ENCODE measurements around the gene SLC4A11.

SLC4A11 gene

DNA sequence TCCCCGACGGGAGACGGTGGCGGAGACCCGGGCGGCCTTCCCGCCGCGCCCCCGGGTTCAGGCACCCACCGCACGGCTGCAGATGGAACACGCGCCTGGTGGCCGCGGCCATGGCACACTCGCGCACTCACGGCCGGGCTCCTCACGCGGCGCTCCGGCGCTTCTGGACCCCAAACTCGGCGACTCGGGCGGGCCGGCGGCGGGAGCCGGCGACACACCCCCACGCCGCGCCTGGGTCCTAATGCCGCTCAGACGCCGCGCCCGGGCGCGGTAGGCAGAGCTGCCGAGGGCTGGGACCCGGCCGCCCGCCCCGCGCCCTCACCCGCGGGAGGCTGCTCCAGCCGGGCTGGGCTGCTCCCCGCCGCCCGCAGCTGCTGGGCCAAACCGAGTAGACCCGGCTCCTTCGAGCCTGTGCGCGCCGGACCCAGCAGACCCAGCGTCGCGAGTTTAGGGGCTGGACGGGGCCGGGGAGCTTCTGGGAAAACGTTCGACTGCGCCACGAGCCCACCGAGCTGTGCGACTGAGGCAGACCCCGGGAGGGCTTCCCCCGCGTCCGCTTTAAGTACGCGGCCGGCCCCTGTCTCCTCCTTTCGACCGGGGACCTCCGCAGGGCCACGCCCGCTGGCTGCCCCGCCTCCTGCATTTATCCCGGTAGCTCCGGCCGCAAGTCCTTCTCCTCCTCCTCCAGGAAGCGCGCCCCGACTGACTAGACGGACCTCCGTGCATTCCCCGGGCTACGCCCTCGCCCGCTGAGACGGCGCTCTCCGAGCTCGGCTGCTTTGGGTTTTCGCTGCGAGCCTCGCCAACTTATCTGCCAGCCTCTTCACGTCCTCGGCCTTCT is at the start of gene SLC4A11:
Gene SLC4A11 (minus strand): TSS at position 165 of the 841 bp plus-strand sequence. CDS start 53 bp downstream, at position 112.
- TF ChIP-seq, protein P1, sequence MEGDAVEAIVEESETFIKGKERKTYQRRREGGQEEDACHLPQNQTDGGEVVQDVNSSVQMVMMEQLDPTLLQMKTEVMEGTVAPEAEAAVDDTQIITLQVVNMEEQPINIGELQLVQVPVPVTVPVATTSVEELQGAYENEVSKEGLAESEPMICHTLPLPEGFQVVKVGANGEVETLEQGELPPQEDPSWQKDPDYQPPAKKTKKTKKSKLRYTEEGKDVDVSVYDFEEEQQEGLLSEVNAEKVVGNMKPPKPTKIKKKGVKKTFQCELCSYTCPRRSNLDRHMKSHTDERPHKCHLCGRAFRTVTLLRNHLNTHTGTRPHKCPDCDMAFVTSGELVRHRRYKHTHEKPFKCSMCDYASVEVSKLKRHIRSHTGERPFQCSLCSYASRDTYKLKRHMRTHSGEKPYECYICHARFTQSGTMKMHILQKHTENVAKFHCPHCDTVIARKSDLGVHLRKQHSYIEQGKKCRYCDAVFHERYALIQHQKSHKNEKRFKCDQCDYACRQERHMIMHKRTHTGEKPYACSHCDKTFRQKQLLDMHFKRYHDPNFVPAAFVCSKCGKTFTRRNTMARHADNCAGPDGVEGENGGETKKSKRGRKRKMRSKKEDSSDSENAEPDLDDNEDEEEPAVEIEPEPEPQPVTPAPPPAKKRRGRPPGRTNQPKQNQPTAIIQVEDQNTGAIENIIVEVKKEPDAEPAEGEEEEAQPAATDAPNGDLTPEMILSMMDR (conservative IDR thresholded peaks at IDR 0.05; ENCODE audit: low read depth, low read length), result no peak
- peak within 1 kb of the TSS; percentile 67 for H3K4me3 ChIP-seq (ENCODE audit: low read depth, low read length)
- DNase-seq (ENCODE audit: low read depth), result peak; percentile 56

DNA sequence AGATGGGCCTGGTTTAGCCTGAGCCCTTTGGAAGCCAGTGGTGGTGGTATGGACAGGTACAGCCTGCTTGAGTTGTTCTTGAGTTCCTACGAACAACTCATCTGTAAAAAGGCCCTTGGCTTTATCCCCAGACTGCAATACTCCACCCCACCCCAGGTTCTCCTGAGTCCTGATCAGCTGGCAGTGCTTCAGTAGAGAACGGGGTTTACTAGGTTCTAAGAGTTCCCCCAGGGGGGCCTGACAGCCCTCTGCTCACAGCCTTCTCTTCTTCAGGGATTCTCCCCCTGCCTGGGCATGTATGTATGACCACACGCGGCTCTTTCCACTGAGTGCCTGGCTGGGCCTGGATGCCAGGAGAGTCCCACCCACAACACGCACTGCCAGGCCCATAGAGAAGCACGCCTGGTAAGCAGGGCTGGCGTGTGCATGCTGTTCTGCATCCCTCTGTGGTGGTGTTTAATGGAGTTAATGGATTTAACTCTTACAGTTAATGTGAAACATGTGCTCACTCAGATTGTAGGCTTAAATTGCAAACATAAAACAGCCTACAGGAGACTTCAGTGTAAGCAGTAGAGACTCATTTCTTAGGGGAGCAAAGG is 44.3 kb upstream of the SLC4A11 start:
- no peak overlapping the region for H3K4me3 ChIP-seq (ENCODE audit: low read depth, low read length)
- TF ChIP-seq, protein P1 (conservative IDR thresholded peaks at IDR 0.05; ENCODE audit: low read depth, low read length), result no peak
- DNase-seq (ENCODE audit: low read depth), result no peak

DNA sequence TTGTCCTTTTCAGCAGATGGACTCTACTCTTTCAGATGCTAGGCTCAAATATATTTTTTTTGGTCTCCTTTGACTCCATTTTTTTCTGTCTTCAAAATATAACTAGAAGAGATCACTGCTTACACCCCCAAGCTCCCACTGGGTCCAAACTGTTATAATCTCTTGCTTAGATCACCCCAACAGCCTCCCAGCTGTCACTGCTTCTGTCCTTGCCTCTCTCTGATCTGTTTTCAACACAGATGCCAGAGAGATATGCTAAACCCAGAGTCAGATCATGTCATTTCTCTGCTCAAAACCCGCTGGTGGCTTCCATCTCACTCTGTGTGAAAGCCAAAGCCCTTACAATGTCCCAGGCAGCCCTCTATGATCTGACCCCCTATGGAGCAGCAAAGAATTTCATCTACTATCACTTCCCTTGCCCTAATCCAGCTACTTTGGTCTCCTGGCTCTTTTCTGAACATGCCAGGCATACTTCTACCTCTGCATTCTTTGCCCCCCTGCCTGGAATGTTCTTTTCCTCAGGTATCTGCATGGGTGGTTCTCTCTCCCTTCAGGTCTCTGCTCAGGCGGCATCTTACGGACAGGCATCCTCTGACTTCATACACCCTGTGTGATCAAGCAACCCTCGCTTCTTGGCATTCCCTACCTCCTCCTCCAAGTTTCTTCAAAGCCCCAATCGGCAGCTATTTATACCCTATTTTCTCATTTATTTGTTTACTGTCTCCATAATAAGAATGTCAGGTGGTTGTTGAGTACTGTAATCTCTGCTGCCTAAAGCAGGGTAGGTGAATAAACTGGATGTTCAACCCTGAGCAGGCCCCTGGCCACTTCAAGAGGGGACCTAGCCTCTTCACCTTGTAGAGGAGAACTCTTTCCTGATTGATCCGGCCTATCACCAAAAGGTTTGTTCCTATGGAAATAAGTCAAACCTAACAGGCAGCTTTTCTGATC is 43.6 kb upstream of the SLC4A11 start:
- DNase-seq (ENCODE audit: low read depth), result peak; percentile 12
- TF ChIP-seq, protein P1 (conservative IDR thresholded peaks at IDR 0.05; ENCODE audit: low read depth, low read length), result no peak
- no peak overlapping the region for H3K4me3 ChIP-seq (ENCODE audit: low read depth, low read length)

DNA sequence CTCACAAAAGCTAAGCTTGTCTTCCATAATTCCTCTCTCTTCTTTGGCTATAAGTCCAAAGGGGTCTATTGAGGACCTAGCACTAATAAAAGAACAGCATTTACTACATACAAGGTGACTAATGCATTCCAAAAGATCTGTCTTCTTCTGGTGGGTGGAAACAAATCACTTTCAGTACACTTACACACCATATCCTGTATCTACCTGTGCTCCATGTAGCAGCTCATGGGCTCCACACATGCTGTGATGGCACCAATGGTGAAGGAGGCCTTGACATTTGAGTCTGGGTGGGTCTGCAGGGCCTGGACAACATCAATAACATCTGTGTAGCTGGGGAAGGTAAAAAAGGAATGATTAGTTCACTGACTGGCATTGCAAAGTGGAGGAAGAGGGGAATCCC is 42.4 kb upstream of the SLC4A11 start:
- H3K4me3 ChIP-seq (ENCODE audit: low read depth, low read length), result no peak overlapping the region
- TF ChIP-seq, protein P1 (conservative IDR thresholded peaks at IDR 0.05; ENCODE audit: low read depth, low read length), result no peak
- DNase-seq (ENCODE audit: low read depth), result no peak

DNA sequence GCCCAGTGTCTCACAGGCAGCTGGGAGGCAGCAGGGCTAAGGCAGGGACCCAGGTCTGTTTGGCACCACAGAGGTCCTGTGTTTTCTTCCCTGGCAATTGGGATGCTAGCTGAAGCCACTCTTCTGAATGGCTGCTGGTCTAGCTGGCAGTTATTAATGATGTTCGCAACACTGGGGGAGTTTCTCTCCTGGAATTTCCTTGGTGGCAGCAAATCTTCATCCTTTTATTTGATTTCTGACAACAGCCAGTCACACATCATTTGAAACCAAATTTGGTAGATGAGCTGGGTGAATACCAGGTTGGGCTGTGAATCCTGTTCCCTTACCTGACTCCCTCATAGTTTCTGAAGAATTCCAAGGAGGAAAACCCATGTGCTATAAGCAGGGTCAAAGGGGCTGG is 40.8 kb upstream of the SLC4A11 start:
- TF ChIP-seq, protein P1 (conservative IDR thresholded peaks at IDR 0.05; ENCODE audit: low read depth, low read length), result no peak
- DNase-seq (ENCODE audit: low read depth), result no peak
- no peak overlapping the region for H3K4me3 ChIP-seq (ENCODE audit: low read depth, low read length)

DNA sequence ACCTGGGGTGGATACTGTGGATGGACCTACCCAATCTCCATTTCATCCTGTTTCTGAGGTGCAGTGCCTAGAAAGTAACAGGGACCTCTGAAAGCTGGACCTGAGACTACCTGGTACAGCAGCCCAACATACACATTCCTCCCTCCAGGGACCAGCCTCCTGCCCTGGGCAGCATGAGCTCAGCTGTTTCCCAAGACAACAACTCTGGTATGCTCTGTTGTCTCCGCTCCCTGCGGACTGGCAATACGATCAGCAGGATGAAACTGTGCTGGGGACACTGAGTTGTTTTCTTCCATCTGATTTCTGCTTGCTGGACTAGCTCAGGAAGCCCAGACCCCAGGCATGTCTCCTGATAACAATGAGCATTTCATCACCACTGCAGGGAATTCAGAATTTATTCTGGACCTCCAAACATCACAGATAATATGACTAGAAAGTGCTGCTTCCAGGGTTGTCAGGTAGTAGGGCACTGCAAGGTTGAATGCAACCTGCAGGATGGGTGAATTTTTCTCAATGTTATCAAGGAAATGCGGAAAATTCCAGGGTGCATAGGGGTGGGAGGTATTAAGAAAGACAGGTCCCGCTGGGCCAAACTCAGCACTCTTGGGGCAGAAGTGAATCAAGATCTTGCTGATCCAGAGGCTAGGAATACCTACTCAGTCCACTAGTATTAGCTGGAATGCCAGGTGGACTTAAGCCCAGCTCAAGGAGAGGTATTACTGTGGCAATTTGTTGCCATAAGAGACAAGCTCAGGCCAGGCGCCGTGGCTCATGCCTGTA is 38.9 kb upstream of the SLC4A11 start:
- H3K4me3 ChIP-seq (ENCODE audit: low read depth, low read length), result no peak overlapping the region
- DNase-seq (ENCODE audit: low read depth), result peak; percentile 19
- TF ChIP-seq, protein P1 (conservative IDR thresholded peaks at IDR 0.05; ENCODE audit: low read depth, low read length), result no peak
